GM21390 (cell line): Measurements from ENCODE around the gene ASNSD1.
A peak's percentile ranks its signal among the peaks of the same experiment; 100 is the strongest.
"Not testable (repeated sequence)": the region's sequence is repeated elsewhere in the genome, so short reads cannot be mapped to it uniquely, and the experiment has no call there.

ENCODE experiments used
- ATAC-seq: cut with Tn5 transposase; IDR thresholded peaks from one replicate; pipeline ENCODE4 v1.9.1; 2021; ENCODE audit not compliant: unreplicated experiment

The ASNSD1 gene

DNA sequence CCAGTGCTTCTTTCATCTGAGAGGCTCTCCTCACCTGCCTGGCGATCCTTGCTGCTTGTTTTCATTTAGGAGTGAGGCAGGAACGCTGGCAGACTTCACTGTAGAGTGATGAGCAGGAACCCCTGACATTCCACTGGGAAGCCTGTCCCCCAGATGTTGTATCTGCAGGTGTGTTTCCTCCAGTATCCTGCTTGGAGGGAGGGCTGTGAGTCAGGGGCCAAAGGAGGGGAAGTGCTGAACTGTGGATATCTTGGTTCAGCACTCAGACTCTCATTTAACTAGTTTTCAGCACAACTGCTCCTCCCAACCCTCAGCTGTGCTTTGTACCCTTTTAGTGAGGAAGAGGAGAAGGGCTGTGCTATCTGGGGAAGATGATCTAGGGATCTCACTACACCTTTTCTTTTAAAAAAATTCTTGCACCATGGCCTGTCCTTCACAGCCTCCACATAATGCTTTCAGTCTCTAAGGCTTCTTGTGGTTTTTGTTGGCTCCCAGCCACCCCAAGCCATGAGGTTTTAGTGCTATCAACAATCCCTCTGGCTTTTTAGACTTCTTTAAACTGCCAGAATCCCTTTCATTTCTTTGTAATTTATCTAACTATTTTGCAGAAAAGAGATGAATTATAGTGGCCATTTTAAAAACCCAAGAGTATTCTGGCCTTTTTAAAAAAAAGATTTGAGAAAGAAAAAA lies 24.4 kb downstream of the ASNSD1 start:
- ATAC-seq: peak; percentile 82

DNA sequence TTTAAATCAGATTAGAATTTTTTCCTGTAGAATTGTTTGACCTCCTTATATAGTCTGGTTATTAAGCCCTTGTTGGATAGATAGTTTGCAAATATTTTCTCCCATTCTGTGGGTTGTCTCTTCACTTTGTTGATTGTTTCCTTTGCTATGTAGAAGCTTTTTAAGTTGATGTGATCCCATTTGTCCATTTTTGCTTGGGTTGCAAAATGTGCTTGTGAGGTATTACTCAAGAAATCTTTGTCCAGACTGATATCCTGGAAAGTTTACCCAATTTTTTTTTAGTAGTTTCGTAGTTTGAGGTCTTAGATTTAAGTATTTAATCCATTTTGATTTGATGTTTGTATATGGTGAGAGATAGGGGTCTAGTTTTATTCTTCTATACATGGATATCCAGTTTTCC lies 26.5 kb downstream of the ASNSD1 start:
- ATAC-seq: not testable (repeated sequence)

DNA sequence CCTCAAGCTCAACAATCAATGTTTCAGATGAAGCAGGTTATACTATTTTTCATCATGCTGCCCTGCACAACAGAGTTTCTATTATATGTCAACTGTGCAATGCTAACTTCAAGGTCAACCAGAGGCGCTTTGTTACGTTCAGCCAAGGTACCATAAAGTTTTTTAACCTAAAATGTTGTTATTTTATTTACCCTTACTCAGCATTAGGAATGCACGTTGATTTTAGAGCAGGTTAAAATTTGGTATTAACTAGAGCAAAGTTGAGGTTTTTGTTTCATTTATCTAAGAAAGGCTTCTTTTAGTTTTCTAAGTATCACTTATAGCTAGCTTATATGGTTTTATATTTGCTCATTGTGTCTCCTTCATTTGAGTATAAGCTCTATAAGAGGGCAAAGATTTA lies 35.0 kb downstream of the ASNSD1 start:
- ATAC-seq: no peak

DNA sequence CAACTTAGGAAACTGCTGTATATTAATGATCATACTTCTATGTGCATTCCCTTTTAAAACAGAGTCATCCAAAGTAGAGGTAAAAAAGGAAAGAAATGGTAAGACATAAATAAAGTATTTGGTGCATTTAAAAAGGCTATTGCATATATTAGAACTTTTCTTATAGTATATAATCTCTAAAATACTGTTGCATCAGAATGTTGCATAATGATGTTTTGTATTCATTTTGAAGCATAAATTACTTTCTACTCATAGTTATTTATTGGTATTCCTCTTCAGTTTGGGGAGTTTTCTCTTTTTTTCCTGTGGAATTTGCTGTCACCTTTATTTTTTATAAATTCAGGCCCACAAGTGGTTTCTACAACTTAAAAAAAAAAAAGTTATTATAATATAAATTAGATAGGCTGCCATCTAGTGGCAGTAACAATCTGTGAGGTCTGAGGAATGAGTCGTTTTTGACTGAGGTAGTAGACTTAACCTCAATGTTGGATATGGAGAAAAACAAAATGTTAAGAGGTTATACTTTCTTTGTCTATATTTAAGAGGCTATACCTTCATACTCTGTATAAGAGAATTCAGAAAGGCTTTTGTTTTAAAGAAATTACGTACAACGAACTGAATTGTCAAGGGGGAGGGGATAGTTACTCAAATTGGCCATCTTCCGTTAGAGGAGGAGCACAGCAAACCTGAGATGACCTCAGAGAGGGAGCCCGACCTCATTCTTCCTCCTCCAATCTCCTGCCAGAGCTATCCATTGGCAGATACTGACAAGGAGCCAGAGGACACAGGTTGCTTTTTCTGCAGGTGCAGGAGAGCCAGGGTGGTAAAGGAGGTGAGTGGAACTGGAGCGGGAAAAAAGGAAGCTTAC lies 37.0 kb downstream of the ASNSD1 start:
- ATAC-seq: no peak

DNA sequence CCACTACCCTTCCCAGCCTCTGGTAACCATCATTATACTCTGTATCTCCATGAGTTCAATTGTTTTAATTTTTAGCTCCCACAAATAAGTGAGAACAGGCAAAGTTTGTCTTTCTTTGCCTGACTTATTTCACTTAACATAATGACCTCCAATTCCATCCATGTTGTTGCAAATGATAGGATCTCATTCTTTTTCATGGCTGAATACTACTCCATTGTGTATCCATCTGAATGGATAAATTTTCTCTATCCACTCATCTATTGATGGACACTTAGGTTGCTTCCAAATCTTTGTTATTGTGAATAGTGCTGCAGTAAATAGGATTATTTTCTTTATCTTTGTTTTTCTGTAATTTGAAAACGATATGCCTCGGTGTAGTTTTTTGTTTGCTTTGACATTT lies 39.4 kb downstream of the ASNSD1 start:
- ATAC-seq: no peak

DNA sequence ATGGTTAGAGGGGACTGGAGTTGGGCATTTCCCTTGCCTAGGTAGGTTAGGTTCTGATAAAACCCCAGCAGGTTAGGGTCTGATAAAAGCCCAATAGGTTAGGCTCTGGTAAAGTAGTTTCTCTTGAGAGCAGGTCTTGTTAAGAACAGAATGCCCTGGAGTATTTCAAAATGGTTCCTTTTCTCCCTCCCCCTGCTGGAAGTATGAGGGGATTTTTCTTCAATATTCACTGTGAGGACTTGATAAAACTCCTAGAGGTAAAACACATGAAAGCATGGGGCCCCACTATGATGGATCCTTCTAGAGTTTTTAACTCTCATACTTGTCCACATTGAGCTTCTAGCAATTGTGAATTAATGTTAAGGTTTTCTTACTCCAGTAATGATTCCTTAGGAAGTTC lies 40.8 kb downstream of the ASNSD1 start:
- ATAC-seq: no peak

DNA sequence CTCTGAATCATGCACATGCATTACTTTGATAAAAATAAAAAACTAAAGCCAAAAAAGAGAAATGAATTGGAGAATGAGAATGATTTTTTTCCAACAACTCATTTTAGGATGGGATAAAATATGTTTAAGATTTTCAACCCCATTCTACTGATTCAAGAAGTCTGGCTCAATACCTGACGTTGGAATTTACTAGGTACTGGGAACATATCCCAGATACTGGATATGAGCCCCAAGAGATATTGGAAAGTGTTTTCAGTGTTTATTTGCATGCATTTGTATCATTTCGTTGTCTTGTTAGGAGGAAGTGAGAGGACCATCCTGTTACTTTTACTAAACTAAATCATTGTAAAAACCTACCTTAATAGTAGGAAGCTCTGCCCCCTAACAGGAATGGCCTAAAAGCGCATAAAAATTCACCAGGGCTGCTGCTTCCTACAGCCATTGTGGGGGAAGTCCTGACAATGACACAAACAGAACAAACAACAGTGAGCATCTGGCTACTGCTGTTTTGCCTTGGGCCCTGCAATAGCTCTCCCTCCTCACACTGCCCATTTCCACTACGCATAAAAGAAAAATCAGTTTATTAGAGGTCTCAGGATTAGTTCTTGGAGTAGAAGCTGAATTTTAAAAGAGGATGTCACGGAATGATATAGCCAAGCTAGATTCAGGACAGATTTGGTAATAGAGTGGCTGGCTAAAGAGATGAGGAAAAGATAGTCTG lies 48.4 kb downstream of the ASNSD1 start:
- ATAC-seq: no peak

DNA sequence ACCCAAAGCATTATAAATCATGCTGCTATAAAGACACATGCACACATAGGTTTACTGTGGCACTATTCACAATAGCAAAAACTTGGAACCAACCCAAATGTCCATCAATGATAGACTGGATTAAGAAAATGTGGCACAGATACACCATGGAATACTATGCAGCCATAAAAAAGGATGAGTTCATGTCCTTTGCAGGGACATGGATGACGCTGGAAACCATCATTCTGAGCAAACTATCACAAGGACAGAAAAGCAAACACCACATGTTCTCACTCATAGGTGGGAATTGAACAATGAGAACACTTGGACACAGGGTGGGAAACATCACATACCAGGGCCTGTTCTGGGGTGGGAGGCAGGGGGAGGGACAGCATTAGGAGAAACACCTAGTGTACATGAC lies 56.3 kb downstream of the ASNSD1 start:
- ATAC-seq: not testable (repeated sequence)

DNA sequence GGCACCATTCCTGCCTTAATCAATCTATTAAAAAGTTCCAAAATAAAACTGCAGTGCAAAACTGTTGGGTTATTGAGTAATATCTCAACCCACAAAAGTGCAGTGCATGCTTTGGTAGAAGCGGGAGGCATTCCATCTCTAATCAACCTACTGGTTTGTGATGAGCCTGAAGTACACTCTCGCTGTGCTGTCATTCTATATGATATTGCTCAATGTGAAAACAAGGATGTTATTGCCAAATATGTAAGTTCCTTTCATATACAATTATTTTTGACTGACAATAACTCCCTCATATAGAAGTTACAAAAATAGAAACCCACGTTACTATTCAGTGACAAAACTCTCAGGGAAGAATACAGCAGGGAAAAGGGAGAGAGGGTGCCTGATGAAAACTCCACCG lies 58.3 kb downstream of the ASNSD1 start:
- no peak for ATAC-seq
